Common myeloid progenitor, CD34-positive (primary cell): Measurements from ENCODE around the gene CCSER1.

Source experiments
- CTCF ChIA-PET: fragments of 350-600 bp; sonication (Branson Sonifier 250); formaldehyde crosslinking; loops from one replicate; lab custom pipeline; 2021; ENCODE audit warnings: antibody characterized with exemption; lab: Charles Lee
- POLR2A ChIA-PET: fragments of 350-600 bp; sonication (Branson Sonifier 250); formaldehyde crosslinking; loops from one replicate; lab custom pipeline; 2021; ENCODE audit warnings: antibody characterized with exemption; lab: Charles Lee
- DNase-seq, 3 donors: peaks; one replicate each; pipeline versions ENCODE4 v3.0.0 to v3.0.0-alpha.2; 2013
- H3K27ac ChIP-seq, 2 experiments: 1 replicate in 1 of 2; 2 replicates in 1 of 2; pipeline ENCODE4 v1.7.0; 2013; ENCODE audit warnings: inconsistent platforms in 2 of 2, low read length in 2 of 2, mild to moderate bottlenecking in 2 of 2, low read depth in 1 of 2, moderate library complexity in 1 of 2; ENCODE audit not compliant: severe bottlenecking in 2 of 2, insufficient read depth in 1 of 2, poor library complexity in 1 of 2
- H3K27me3 ChIP-seq, 5 experiments: replicated peaks in 2 of 5; 1 replicate in 3 of 5; 2 replicates in 2 of 5; pipeline versions ENCODE4 v1.6.1 to v1.7.0; 2013; ENCODE audit warnings: low read length in 4 of 5, mild to moderate bottlenecking in 2 of 5, moderate library complexity in 2 of 5, inconsistent platforms in 1 of 5; ENCODE audit not compliant: insufficient read depth in 5 of 5, control insufficient read depth in 4 of 5
- H3K36me3 ChIP-seq, 4 experiments: 1 replicate in 2 of 4; 2 replicates in 2 of 4; pipeline versions ENCODE4 v1.6.1 to v1.7.0; 2013; ENCODE audit warnings: low read length in 3 of 4, control low read depth in 1 of 4, mild to moderate bottlenecking in 1 of 4; ENCODE audit not compliant: control insufficient read depth in 4 of 4, insufficient read depth in 4 of 4
- H3K4me1 ChIP-seq, 4 experiments: 1 replicate in 3 of 4; 2 replicates in 1 of 4; pipeline versions ENCODE4 v1.6.1 to v1.7.1; 2013; ENCODE audit warnings: low read length in 3 of 4, mild to moderate bottlenecking in 3 of 4, control low read depth in 1 of 4, inconsistent platforms in 1 of 4, moderate library complexity in 1 of 4; ENCODE audit not compliant: control insufficient read depth in 4 of 4, insufficient read depth in 4 of 4; ENCODE audit errors: control extremely low read depth in 1 of 4
- H3K4me3 ChIP-seq, 7 experiments: 1 replicate in 4 of 7; 2 replicates in 3 of 7; pipeline versions ENCODE4 v1.5.1 to v1.7.0; 2013; ENCODE audit warnings: mild to moderate bottlenecking in 7 of 7, low read length in 6 of 7, moderate library complexity in 6 of 7, inconsistent platforms in 2 of 7, low read depth in 2 of 7, control low read depth in 1 of 7; ENCODE audit not compliant: insufficient read depth in 4 of 7, control insufficient read depth in 1 of 7; ENCODE audit errors: extremely low read depth in 1 of 7
- H3K9me3 ChIP-seq, 5 experiments: 1 replicate in 4 of 5; 2 replicates in 1 of 5; pipeline versions ENCODE4 v1.6.1 to v1.7.1; 2013; ENCODE audit warnings: low read length in 4 of 5, mild to moderate bottlenecking in 2 of 5, inconsistent platforms in 1 of 5, low read depth in 1 of 5, moderate library complexity in 1 of 5; ENCODE audit not compliant: control insufficient read depth in 4 of 5, insufficient read depth in 2 of 5; ENCODE audit errors: control extremely low read depth in 1 of 5
- WGBS: methylation state at CpG from one replicate; pipeline ENCODE4 v1.1.5; 2013; ENCODE audit not compliant: insufficient coverage; 5-methylcytosine and 5-hydroxymethylcytosine counted together

Gene CCSER1

GRCh38 chr4:90641861-90642599 is 514.8 kb downstream of the CCSER1 start:
- Histone ChIP-seq H3K4me3 (no peak overlapping the region), H3K27ac (no peak overlapping the region), H3K27me3 (no peaks in the 10 kb centered on the region), H3K4me1 (peaks cover 0 to 7% (median 0%) of the 10 kb centered on the region in 4 experiments), H3K9me3 (no peaks in the 10 kb centered on the region), H3K36me3 (no peaks in the 10 kb centered on the region)
- DNase-seq: no peak
- ChIA-PET POLR2A (no interaction called here), CTCF (no interaction called here)
- 90% methylated on average over 4 of the region's 7 CpGs for WGBS

- H3K27me3 ChIP-seq: no peaks in the 10 kb centered on the region
- no peak overlapping the region for H3K27ac ChIP-seq
- H3K4me1 ChIP-seq: peaks cover 0 to 7% (median 0%) of the 10 kb centered on the region in 4 experiments
- DNase-seq: no peak
- WGBS: no CpG with 5 or more reads among the region's 1 CpG
- no peak overlapping the region for H3K4me3 ChIP-seq
- H3K9me3 ChIP-seq: no peaks in the 10 kb centered on the region
- no peaks in the 10 kb centered on the region for H3K36me3 ChIP-seq
- POLR2A ChIA-PET: no interaction called here
- CTCF ChIA-PET: no interaction called here
These were observed 516.0 kb downstream of the CCSER1 start for GRCh38 chr4:90643156-90643555.

- H3K27me3 ChIP-seq: no peaks in the 10 kb centered on the region
- peak in 1 of 3 donors; percentile 17 for DNase-seq
- H3K4me1 ChIP-seq: peaks cover 0 to 7% (median 0%) of the 10 kb centered on the region in 4 experiments
- H3K36me3 ChIP-seq: no peaks in the 10 kb centered on the region
- no peaks in the 10 kb centered on the region for H3K9me3 ChIP-seq
- no peak overlapping the region for H3K4me3 ChIP-seq
- ChIA-PET CTCF (no interaction called here), POLR2A (no interaction called here)
- no peak overlapping the region for H3K27ac ChIP-seq
These were observed 521.1 kb downstream of the CCSER1 start for GRCh38 chr4:90648311-90648710.

GRCh38 chr4:90648791-90649190 is 521.6 kb downstream of the CCSER1 start:
- no peaks in the 10 kb centered on the region for H3K27me3 ChIP-seq
- H3K9me3 ChIP-seq: no peaks in the 10 kb centered on the region
- no peak overlapping the region for H3K4me3 ChIP-seq
- peak in 1 of 3 donors; percentile 3 for DNase-seq
- ChIA-PET POLR2A (no interaction called here), CTCF (no interaction called here)
- H3K27ac ChIP-seq: no peak overlapping the region
- peaks cover 0 to 7% (median 0%) of the 10 kb centered on the region in 4 experiments for H3K4me1 ChIP-seq
- no peaks in the 10 kb centered on the region for H3K36me3 ChIP-seq
- 100% methylated on average over 2 of the region's 2 CpGs for WGBS

- WGBS: 100% methylated on average over 1 of the region's 3 CpGs
- Histone ChIP-seq H3K27ac (no peak overlapping the region), H3K9me3 (no peaks in the 10 kb centered on the region), H3K4me3 (no peak overlapping the region), H3K4me1 (no peaks in the 10 kb centered on the region), H3K27me3 (no peaks in the 10 kb centered on the region), H3K36me3 (no peaks in the 10 kb centered on the region)
- ChIA-PET CTCF (no interaction called here), POLR2A (no interaction called here)
- no peak for DNase-seq
These were observed 533.5 kb downstream of the CCSER1 start for GRCh38 chr4:90660672-90661071.

GRCh38 chr4:90670183-90670582 is 543.0 kb downstream of the CCSER1 start:
- POLR2A ChIA-PET: interaction anchor here (0.6 kb wide), 1 partner anchor 17 kb away, joined by 3 read pairs; no protein-coding TSS in a partner anchor
- no peak for DNase-seq
- CTCF ChIA-PET: no interaction called here
- WGBS: 100% methylated on average over 2 of the region's 4 CpGs
- Histone ChIP-seq H3K4me3 (no peak overlapping the region), H3K9me3 (peaks cover 0 to 8% (median 1%) of the 10 kb centered on the region in 5 experiments), H3K36me3 (no peaks in the 10 kb centered on the region), H3K27me3 (no peaks in the 10 kb centered on the region), H3K4me1 (no peaks in the 10 kb centered on the region), H3K27ac (no peak overlapping the region)

- no peak for DNase-seq
- Histone ChIP-seq H3K36me3 (no peaks in the 10 kb centered on the region), H3K4me1 (no peaks in the 10 kb centered on the region), H3K9me3 (no peaks in the 10 kb centered on the region), H3K27me3 (no peaks in the 10 kb centered on the region), H3K4me3 (no peak overlapping the region), H3K27ac (no peak overlapping the region)
- ChIA-PET CTCF (no interaction called here), POLR2A (no interaction called here)
- WGBS: 100% methylated on average over 1 of the region's 1 CpG
These were observed 562.5 kb downstream of the CCSER1 start for GRCh38 chr4:90689739-90690138.
